Activated naive CD4-positive, alpha-beta T cell treated with anti-CD3 and anti-CD28 coated beads for 36 hours (primary cell): ENCODE data around the gene CRTAC1. TPM values are rescaled to one million over a fixed set of nuclear protein-coding genes. Genes with fewer than 3 reads are reported as not detected.

Experiments used
- CTCF ChIA-PET: fragments of 350-600 bp; sonication (Branson Sonifier 250); formaldehyde crosslinking; loops from one replicate; lab custom pipeline; 2021; ENCODE audit warnings: antibody characterized with exemption; lab: Charles Lee
- DNase-seq: peaks from one replicate; pipeline ENCODE4 v3.0.0-alpha.2; 2020
- H3K27ac Mint-ChIP-seq: one replicate; pipeline ENCODE4 v1.8.0; 2021; ENCODE audit warnings: mild to moderate bottlenecking, mixed read lengths
- H3K27me3 Mint-ChIP-seq: one replicate; pipeline ENCODE4 v1.8.0; 2021; ENCODE audit warnings: low read depth, mixed read lengths
- H3K36me3 Mint-ChIP-seq: one replicate; pipeline ENCODE4 v1.8.0; 2021; ENCODE audit warnings: low read depth, mixed read lengths
- H3K4me1 Mint-ChIP-seq: one replicate; pipeline ENCODE4 v1.8.0; 2021; ENCODE audit warnings: low read depth, mixed read lengths
- H3K4me3 Mint-ChIP-seq: one replicate; pipeline ENCODE4 v1.8.0; 2021; ENCODE audit warnings: mild to moderate bottlenecking, moderate library complexity, mixed read lengths
- H3K9me3 Mint-ChIP-seq: one replicate; pipeline ENCODE4 v1.8.0; 2021; ENCODE audit warnings: mixed read lengths
- intact Hi-C: fragments of 100-400 bp; cut with micrococcal nuclease; formaldehyde crosslinking; loops from one replicate; pipeline ENCODE4 v1.15.1; 2023
- total RNA-seq, 2 experiments: library from RNA; stranded (reverse); gene quantifications; one replicate each; pipeline ENCODE4 v1.2.3, GENCODE V29; 2021

CRTAC1 gene
- total RNA-seq, 2 experiments from 2014 or later, result not detected

DNA sequence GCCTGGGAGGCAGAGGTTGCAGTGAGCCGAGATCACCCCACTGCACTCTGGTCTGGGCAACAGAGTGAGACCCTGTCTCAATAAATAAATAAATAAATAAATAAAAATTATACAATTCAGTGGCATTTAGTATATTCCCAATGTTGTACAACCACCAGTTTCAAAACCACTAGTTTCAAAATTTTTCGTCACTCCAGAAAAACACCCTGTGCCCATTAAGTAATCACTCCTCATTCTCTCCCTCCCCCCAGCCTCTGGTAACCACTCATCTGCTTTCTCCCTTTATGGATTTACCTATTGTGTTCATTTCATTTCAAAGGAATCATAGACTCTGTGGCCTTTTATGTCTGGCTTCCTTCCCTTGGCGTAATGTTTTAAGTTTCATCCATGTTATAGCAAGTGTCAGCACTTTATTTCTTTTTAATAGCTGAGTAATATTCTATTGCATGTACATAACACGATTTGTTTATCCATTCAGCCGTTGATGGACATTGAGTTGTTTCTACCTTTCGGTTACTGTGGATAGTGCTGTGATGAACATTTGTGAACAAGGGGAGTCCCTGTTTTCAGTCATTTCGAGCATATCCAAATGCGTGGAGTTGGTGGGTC, 210.2 kb downstream of the CRTAC1 start:
- no peak for DNase-seq
- CTCF ChIA-PET, result no interaction called here
- intact Hi-C loops, result no loop called here
- Mint-ChIP-seq H3K36me3 (no peaks in the 10 kb centered on the region), H3K27ac (no peak overlapping the region), H3K4me3 (no peak overlapping the region), H3K9me3 (no peaks in the 10 kb centered on the region), H3K4me1 (no peaks in the 10 kb centered on the region), H3K27me3 (no peaks in the 10 kb centered on the region)

DNA sequence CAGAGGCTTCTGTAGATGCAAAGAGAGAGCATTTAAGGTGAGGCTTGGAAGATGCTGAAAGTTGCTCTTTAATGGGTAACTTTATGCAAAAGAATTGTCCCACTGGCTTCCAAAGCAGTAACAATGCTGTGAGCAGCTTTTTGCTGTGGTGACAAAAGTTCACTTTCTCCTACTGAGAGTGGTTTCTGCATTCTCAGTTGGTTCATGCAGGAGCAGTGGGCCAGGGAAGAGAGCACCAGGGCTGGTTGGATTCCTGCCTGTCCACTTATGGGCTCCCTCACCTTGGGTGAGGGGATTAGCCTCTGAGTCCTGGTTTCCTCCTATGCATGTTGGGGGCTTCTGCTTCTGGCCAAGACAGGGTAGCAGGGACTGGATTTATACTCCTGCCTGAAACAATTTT, 211.8 kb downstream of the CRTAC1 start:
- Mint-ChIP-seq H3K27ac (no peak overlapping the region), H3K36me3 (no peaks in the 10 kb centered on the region), H3K9me3 (no peaks in the 10 kb centered on the region), H3K4me3 (no peak overlapping the region), H3K27me3 (no peaks in the 10 kb centered on the region), H3K4me1 (no peaks in the 10 kb centered on the region)
- intact Hi-C loops, result no loop called here
- CTCF ChIA-PET, result no interaction called here
- DNase-seq, result no peak

DNA sequence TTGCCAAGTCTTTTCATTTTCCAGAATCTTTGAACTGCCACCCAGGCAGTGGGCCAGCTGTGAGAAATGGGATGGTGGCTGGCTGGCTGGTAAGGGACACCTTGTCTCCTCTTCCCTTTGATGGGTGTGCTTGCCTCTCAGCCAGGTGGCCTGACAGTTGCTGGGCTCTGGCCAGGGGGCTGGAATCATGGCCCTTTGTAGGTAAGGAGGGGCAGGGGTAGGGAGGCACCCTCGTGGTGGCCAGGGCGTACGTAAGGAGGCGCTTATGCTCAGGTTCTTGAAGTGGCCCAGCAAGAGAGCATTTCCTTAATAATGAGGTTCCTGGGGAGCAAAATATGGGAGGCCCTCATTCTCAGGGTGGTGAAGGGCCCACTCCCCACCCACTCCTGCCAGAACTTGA, 213.8 kb downstream of the CRTAC1 start:
- CTCF ChIA-PET, result no interaction called here
- Mint-ChIP-seq H3K27me3 (no peaks in the 10 kb centered on the region), H3K36me3 (no peaks in the 10 kb centered on the region), H3K4me3 (no peak overlapping the region), H3K4me1 (peaks cover 2% of the 10 kb centered on the region), H3K27ac (no peak overlapping the region), H3K9me3 (no peaks in the 10 kb centered on the region)
- intact Hi-C loops, result no loop called here
- no peak for DNase-seq

Other genes with a start within 250 kb of the CRTAC1 start
- gene GOLGA7B, start 180.8 kb downstream of the CRTAC1 start, total RNA-seq, result under 1 TPM; 0.25 to 0.31 TPM
- gene R3HCC1L, start 104.0 kb upstream of the CRTAC1 start, total RNA-seq, result 10 to 100 TPM; 13.4 to 13.6 TPM
- gene LOXL4, start 237.6 kb upstream of the CRTAC1 start, total RNA-seq, result not detected